Fibroblast of villous mesenchyme (primary cell): Measurements from ENCODE around the gene FGF14. TPM values are rescaled to one million over a fixed set of nuclear protein-coding genes. Genes with fewer than 3 reads are reported as not detected.

Source experiments
- DNase-seq: peaks from one replicate; pipeline ENCODE4 v3.0.0-alpha.2; 2010; ENCODE audit warnings: low read depth
- H3K4me3 ChIP-seq: 2 replicates; pipeline ENCODE4 v1.5.1; 2011; ENCODE audit warnings: low read depth, mild to moderate bottlenecking, low read length
- CTCF ChIP-seq: IDR thresholded peaks from 2 replicates; pipeline ENCODE4 v1.5.1; 2012; ENCODE audit warnings: low read depth, mild to moderate bottlenecking, low read length; ENCODE audit not compliant: insufficient read depth
- total RNA-seq: library from RNA; depleted of rRNA; stranded (reverse); fragments of >200 nt; gene quantifications from 2 replicates; pipeline ENCODE4 v1.2.3, GENCODE V29; 2012

FGF14 gene
- total RNA-seq, 1 donor: under 0.01 TPM

GRCh38 chr13:102191951-102192502 lies 209.8 kb downstream of the FGF14 start:
- TF ChIP-seq CTCF: no peak
- no peak overlapping the region for H3K4me3 ChIP-seq
- peak; percentile 33 for DNase-seq

- DNase-seq: no peak
- H3K4me3 ChIP-seq: no peak overlapping the region
- TF ChIP-seq CTCF: no peak
Observed at GRCh38 chr13:102190930-102191329, 210.9 kb downstream of the FGF14 start.

GRCh38 chr13:102187313-102187712 lies 214.5 kb downstream of the FGF14 start:
- no peak for TF ChIP-seq CTCF
- H3K4me3 ChIP-seq: no peak overlapping the region
- no peak for DNase-seq

- no peak overlapping the region for H3K4me3 ChIP-seq
- no peak for DNase-seq
- no peak for TF ChIP-seq CTCF
Observed at GRCh38 chr13:102185375-102185984, 216.4 kb downstream of the FGF14 start.

GRCh38 chr13:102183509-102184182 lies 218.2 kb downstream of the FGF14 start:
- H3K4me3 ChIP-seq: no peak overlapping the region
- no peak for TF ChIP-seq CTCF
- DNase-seq: no peak

- TF ChIP-seq CTCF: no peak
Observed at GRCh38 chr13:102182170-102182569, 219.7 kb downstream of the FGF14 start.

More at GRCh38 chr13:102182170-102182569, 219.7 kb downstream of the FGF14 start:
- DNase-seq: no peak
- H3K4me3 ChIP-seq: no peak overlapping the region
